AG04449 (cell line): ENCODE results near the gene SLC25A47.

Experiments
- CTCF ChIA-PET: fragments of 350-600 bp; formaldehyde crosslinking; extraction: SDS; loops from one replicate; lab custom pipeline; 2021; ENCODE audit warnings: antibody characterized with exemption; lab: Yijun Ruan, JAX
- POLR2A ChIA-PET: fragments of 400-600, 350-600 bp; formaldehyde crosslinking; extraction: SDS; loops from one replicate; lab custom pipeline; 2020; ENCODE audit warnings: antibody characterized with exemption, inconsistent platforms; lab: Yijun Ruan, JAX
- DNase-seq: peaks from one replicate; pipeline ENCODE4 v3.0.0-alpha.2; 2010; ENCODE audit warnings: low read depth, low spot score
- H3K4me3 ChIP-seq: 2 replicates; pipeline ENCODE4 v1.5.1; 2011; ENCODE audit warnings: low read depth, mild to moderate bottlenecking, control low read depth, low read length
- CTCF ChIP-seq: IDR thresholded peaks from one replicate; pipeline ENCODE4 v1.5.1; 2011; ENCODE audit warnings: mild to moderate bottlenecking, moderate library complexity, low read length, control low read depth, inconsistent platforms; ENCODE audit not compliant: insufficient read depth; ENCODE audit errors: missing control alignments

The SLC25A47 gene

DNA sequence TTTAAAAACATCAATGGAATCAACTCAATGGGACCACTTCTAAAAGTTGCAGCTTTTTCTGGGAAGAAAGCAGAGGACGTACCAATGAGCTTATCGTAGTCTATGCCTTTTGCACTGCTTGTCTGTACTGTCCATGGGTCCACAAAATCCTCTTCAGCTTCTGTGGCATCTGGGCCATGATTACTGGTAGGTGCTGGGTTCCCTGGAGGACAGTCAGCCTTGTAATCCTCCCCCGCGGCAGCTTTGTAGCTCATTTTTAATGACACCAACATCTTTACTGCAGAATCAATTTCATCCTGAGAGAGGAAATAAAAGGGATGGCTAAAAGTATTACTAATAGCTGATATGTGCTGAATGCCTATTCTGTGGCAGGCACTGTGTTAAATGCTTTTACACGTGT lies 38.5 kb downstream of the SLC25A47 start:
- DNase-seq = no peak
- ChIA-PET CTCF (interaction anchor here (0.8 to 4.2 kb wide), 5 partner anchors 8 to 59 kb away, joined by 3 to 21 read pairs (median 8); no protein-coding TSS in a partner anchor), POLR2A (interaction anchor here (1.3 kb wide), 1 partner anchor 10 kb away, joined by 3 read pairs; no protein-coding TSS in a partner anchor)
- TF ChIP-seq CTCF = no peak
- no peak overlapping the region for H3K4me3 ChIP-seq

GRCh38 chr14:100362311-100362927 lies 39.3 kb downstream of the SLC25A47 start:
- CTCF ChIA-PET = interaction anchor here (1.5 to 4.2 kb wide), 3 partner anchors 9 to 22 kb away, joined by 8 to 21 read pairs (median 13); no protein-coding TSS in a partner anchor
- TF ChIP-seq CTCF = no peak
- POLR2A ChIA-PET = interaction anchor here (1.3 kb wide), 1 partner anchor 9 kb away, joined by 3 read pairs; no protein-coding TSS in a partner anchor
- H3K4me3 ChIP-seq = no peak overlapping the region
- DNase-seq = no peak

GRCh38 chr14:100363053-100363452 lies 39.9 kb downstream of the SLC25A47 start:
- CTCF ChIA-PET = interaction anchor here (1.2 to 4.2 kb wide), 3 partner anchors 10 to 55 kb away, joined by 3 to 21 read pairs (median 13); no protein-coding TSS in a partner anchor
- no peak overlapping the region for H3K4me3 ChIP-seq
- TF ChIP-seq CTCF = no peak
- DNase-seq = no peak
- POLR2A ChIA-PET = no interaction called here

- no peak for DNase-seq
- ChIA-PET CTCF (interaction anchor here (1.2 to 4.2 kb wide), 3 partner anchors 11 to 53 kb away, joined by 3 to 21 read pairs (median 13); no protein-coding TSS in a partner anchor), POLR2A (no interaction called here)
- no peak for TF ChIP-seq CTCF
- H3K4me3 ChIP-seq = no peak overlapping the region
Measured at GRCh38 chr14:100364403-100364802, 41.3 kb downstream of the SLC25A47 start.

DNA sequence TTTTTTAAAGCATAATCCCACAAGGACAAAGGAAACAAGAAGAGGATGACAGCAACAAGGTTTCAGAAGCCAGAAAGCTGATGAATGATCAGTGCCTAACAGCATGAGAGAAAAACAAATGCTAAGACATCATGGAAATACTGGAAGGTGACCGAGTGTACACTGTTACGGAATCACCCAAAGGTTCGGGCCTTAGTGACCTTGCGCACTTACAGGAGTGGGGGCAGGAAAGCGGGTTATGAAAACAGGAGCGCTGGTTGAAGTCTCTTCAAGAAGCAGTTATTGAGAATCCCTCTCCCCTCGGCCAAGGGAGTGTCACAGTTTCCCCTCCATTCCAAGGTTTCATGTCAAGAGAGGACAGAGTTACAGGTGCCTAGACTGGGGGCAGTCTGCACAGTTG lies 42.6 kb downstream of the SLC25A47 start:
- ChIA-PET CTCF (interaction anchor here (0.9 to 2.0 kb wide), 2 partner anchors 12 to 13 kb away, joined by 3 to 6 read pairs; no protein-coding TSS in a partner anchor), POLR2A (interaction anchor here (0.9 kb wide), 1 partner anchor 10 kb away, joined by 3 read pairs; a partner anchor contains a TSS)
- H3K4me3 ChIP-seq = no peak overlapping the region
- no peak for DNase-seq
- TF ChIP-seq CTCF = no peak

- no peak overlapping the region for H3K4me3 ChIP-seq
- ChIA-PET POLR2A (no interaction called here), CTCF (no interaction called here)
- no peak for TF ChIP-seq CTCF
- no peak for DNase-seq
Measured at GRCh38 chr14:100369019-100369418, 45.9 kb downstream of the SLC25A47 start.
